ENCODE measurements around the gene STK17B. TPM values are rescaled to one million over a fixed set of nuclear protein-coding genes. Genes with fewer than 3 reads are reported as not detected.

The STK17B gene
- total RNA-seq, 1 experiment from 2014 or later, result 16.9 TPM

DNA sequence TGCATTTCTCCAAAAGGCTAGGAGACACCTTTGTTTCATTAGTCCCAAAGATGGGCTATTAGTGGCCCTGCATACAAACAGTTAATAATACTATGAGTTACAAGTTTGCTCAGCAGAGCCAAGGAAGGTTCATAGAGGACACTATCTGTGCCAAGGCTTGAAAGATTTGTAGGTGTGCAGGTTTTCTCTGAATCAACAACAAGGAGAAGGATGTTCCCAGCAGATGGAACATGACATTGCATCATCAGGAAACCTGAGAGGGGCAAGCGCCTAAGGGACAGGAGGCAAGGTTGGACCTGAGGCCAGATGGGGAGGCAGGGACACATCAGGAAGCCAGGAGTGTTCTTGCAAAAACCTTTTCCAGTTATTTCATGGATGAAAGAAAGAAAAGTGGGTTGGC lies 35.4 kb upstream of the STK17B start:
- Histone ChIP-seq H3K9me2 (ENCODE audit: insufficient read depth) (no peaks in the 10 kb centered on the region), H4K20me1 (ENCODE audit: insufficient read depth) (no peaks in the 10 kb centered on the region), H3K9me3 (ENCODE audit: control insufficient read depth in 1 of 2, insufficient read depth in 1 of 2, low read depth in 1 of 2, low read length in 2 of 2) (no peaks in the 10 kb centered on the region), H3K79me2 (ENCODE audit: insufficient read depth, low read length) (no peaks in the 10 kb centered on the region), H3K27me3 (ENCODE audit: insufficient read depth, low read length) (no peaks in the 10 kb centered on the region), H3K27ac (ENCODE audit: low read depth, low read length) (no peak overlapping the region), H2AFZ (ENCODE audit: low read depth, low read length, poor library complexity, severe bottlenecking) (no peak overlapping the region), H3K4me1 (ENCODE audit: control insufficient read depth in 1 of 2, insufficient read depth in 2 of 2, low read length in 2 of 2) (no peaks in the 10 kb centered on the region), H3K4me2 (ENCODE audit: low read length) (no peak overlapping the region), H3K4me3 (replicated peaks in 1 of 2; ENCODE audit: low read depth in 1 of 2, low read length in 2 of 2) (no peak overlapping the region), H3K9ac (ENCODE audit: low read length) (no peak overlapping the region), H3K36me3 (ENCODE audit: control insufficient read depth in 1 of 2, insufficient read depth in 2 of 2, low read length in 2 of 2) (no peaks in the 10 kb centered on the region)
- ATAC-seq, result no peak
- RAD21 ChIA-PET (ENCODE audit: low non-redundant PET in 1 of 2, low total read pairs in 2 of 2, uncharacterized antibody in 2 of 2, unreplicated experiment in 2 of 2), result no interaction called here
- no TSS peak for BruUV-seq (replicated peaks)
- CTCF ChIA-PET, result no interaction called here
- intact Hi-C loops (cut with micrococcal nuclease), result no loop called here
- DNase-seq (ENCODE audit: low read depth, low spot score), result no peak
- POLR2A ChIA-PET, result no interaction called here
- TF ChIP-seq, protein P1, sequence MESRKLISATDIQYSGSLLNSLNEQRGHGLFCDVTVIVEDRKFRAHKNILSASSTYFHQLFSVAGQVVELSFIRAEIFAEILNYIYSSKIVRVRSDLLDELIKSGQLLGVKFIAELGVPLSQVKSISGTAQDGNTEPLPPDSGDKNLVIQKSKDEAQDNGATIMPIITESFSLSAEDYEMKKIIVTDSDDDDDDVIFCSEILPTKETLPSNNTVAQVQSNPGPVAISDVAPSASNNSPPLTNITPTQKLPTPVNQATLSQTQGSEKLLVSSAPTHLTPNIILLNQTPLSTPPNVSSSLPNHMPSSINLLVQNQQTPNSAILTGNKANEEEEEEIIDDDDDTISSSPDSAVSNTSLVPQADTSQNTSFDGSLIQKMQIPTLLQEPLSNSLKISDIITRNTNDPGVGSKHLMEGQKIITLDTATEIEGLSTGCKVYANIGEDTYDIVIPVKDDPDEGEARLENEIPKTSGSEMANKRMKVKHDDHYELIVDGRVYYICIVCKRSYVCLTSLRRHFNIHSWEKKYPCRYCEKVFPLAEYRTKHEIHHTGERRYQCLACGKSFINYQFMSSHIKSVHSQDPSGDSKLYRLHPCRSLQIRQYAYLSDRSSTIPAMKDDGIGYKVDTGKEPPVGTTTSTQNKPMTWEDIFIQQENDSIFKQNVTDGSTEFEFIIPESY (IDR thresholded peaks at IDR 0.05; ENCODE audit: extremely low read depth, insufficient replicate concordance, low read length), result no peak
- TF ChIP-seq ATF3 (IDR thresholded peaks at IDR 0.05) (peak; percentile 28; the same call in 1 of the 2 replicates), SIN3A (IDR thresholded peaks at IDR 0.05; ENCODE audit: low read depth) (no peak), CEBPB (IDR thresholded peaks at IDR 0.05; ENCODE audit: low read depth) (0 out of 2 replicates have a peak, but pooled peaks have one; percentile 16), EZH2phosphoT487 (IDR thresholded peaks at IDR 0.05; ENCODE audit: borderline replicate concordance) (no peak)

GRCh38 chr2:196205881-196206435 lies 34.6 kb upstream of the STK17B start:
- DNase-seq (ENCODE audit: low read depth, low spot score), result no peak
- no peak for ATAC-seq
- Histone ChIP-seq H3K9me2 (ENCODE audit: insufficient read depth) (no peaks in the 10 kb centered on the region), H3K27me3 (ENCODE audit: insufficient read depth, low read length) (no peaks in the 10 kb centered on the region), H3K4me1 (ENCODE audit: control insufficient read depth in 1 of 2, insufficient read depth in 2 of 2, low read length in 2 of 2) (no peaks in the 10 kb centered on the region), H3K4me2 (ENCODE audit: low read length) (no peak overlapping the region), H3K79me2 (ENCODE audit: insufficient read depth, low read length) (no peaks in the 10 kb centered on the region), H3K9me3 (ENCODE audit: control insufficient read depth in 1 of 2, insufficient read depth in 1 of 2, low read depth in 1 of 2, low read length in 2 of 2) (no peaks in the 10 kb centered on the region), H2AFZ (ENCODE audit: low read depth, low read length, poor library complexity, severe bottlenecking) (no peak overlapping the region), H3K4me3 (replicated peaks in 1 of 2; ENCODE audit: low read depth in 1 of 2, low read length in 2 of 2) (no peak overlapping the region), H3K9ac (ENCODE audit: low read length) (no peak overlapping the region), H4K20me1 (ENCODE audit: insufficient read depth) (no peaks in the 10 kb centered on the region), H3K36me3 (ENCODE audit: control insufficient read depth in 1 of 2, insufficient read depth in 2 of 2, low read length in 2 of 2) (no peaks in the 10 kb centered on the region), H3K27ac (ENCODE audit: low read depth, low read length) (no peak overlapping the region)
- RAD21 ChIA-PET (ENCODE audit: low non-redundant PET in 1 of 2, low total read pairs in 2 of 2, uncharacterized antibody in 2 of 2, unreplicated experiment in 2 of 2), result no interaction called here
- POLR2A ChIA-PET, result no interaction called here
- CTCF ChIA-PET, result no interaction called here
- intact Hi-C loops (cut with micrococcal nuclease), result no loop called here
- TF ChIP-seq, protein P1 (IDR thresholded peaks at IDR 0.05; ENCODE audit: extremely low read depth, insufficient replicate concordance, low read length), result no peak
- TF ChIP-seq FOSL1 (IDR thresholded peaks at IDR 0.05; ENCODE audit: low read depth) (no peak), ATF3 (IDR thresholded peaks at IDR 0.05) (no peak)
- no TSS peak for BruUV-seq (replicated peaks)

Data from HCT116 (cell line).